ENCODE results near the gene FAM131A.

The FAM131A gene

GRCh38 chr3:184341925-184342324, 4.5 kb downstream of the FAM131A start:
- no peak for TF ChIP-seq GATA1 (IDR thresholded peaks at IDR 0.05; ENCODE audit: low read depth, low read length)
- TF ChIP-seq POLR2A (IDR thresholded peaks at IDR 0.05; ENCODE audit: low read length) = no peak
- no peak for DNase-seq

- no peak for TF ChIP-seq GATA1 (IDR thresholded peaks at IDR 0.05; ENCODE audit: low read depth, low read length)
- TF ChIP-seq POLR2A (IDR thresholded peaks at IDR 0.05; ENCODE audit: low read length) = peak; percentile 14
- DNase-seq = no peak
Observed at GRCh38 chr3:184343200-184343876, 5.9 kb downstream of the FAM131A start.

- no peak for DNase-seq
- no peak for TF ChIP-seq POLR2A (IDR thresholded peaks at IDR 0.05; ENCODE audit: low read length)
- no peak for TF ChIP-seq GATA1 (IDR thresholded peaks at IDR 0.05; ENCODE audit: low read depth, low read length)
Observed at GRCh38 chr3:184344579-184345316, 7.3 kb downstream of the FAM131A start.

GRCh38 chr3:184345317-184346144, 8.1 kb downstream of the FAM131A start:
- TF ChIP-seq GATA1 (IDR thresholded peaks at IDR 0.05; ENCODE audit: low read depth, low read length) (no peak), POLR2A (IDR thresholded peaks at IDR 0.05; ENCODE audit: low read length) (peak; percentile 77)
- peak; percentile 92 to 93 for DNase-seq

- TF ChIP-seq POLR2A (IDR thresholded peaks at IDR 0.05; ENCODE audit: low read length) (peak; percentile 26), GATA1 (IDR thresholded peaks at IDR 0.05; ENCODE audit: low read depth, low read length) (no peak)
- peak; percentile 72 to 76 for DNase-seq
Observed at GRCh38 chr3:184346480-184347190, 9.2 kb downstream of the FAM131A start.

- TF ChIP-seq POLR2A (IDR thresholded peaks at IDR 0.05; ENCODE audit: low read length) (peak; percentile 64), GATA1 (IDR thresholded peaks at IDR 0.05; ENCODE audit: low read depth, low read length) (no peak)
Observed at GRCh38 chr3:184347321-184348056, 10.1 kb downstream of the FAM131A start.

GRCh38 chr3:184348057-184348382, 10.6 kb downstream of the FAM131A start:
- TF ChIP-seq GATA1 (IDR thresholded peaks at IDR 0.05; ENCODE audit: low read depth, low read length) (no peak), POLR2A (IDR thresholded peaks at IDR 0.05; ENCODE audit: low read length) (peak; percentile 4)
- DNase-seq = peak; percentile 69 to 76

More at GRCh38 chr3:184347321-184348056, 10.1 kb downstream of the FAM131A start:
- DNase-seq = peak; percentile 89 to 90

- no peak for DNase-seq
Observed at GRCh38 chr3:184349563-184350470, 12.4 kb downstream of the FAM131A start.

GRCh38 chr3:184350618-184351017, 13.2 kb downstream of the FAM131A start:
- TF ChIP-seq POLR2A (IDR thresholded peaks at IDR 0.05; ENCODE audit: low read length) (no peak), GATA1 (IDR thresholded peaks at IDR 0.05; ENCODE audit: low read depth, low read length) (no peak)
- DNase-seq = no peak

More at GRCh38 chr3:184349563-184350470, 12.4 kb downstream of the FAM131A start:
- no peak for TF ChIP-seq GATA1 (IDR thresholded peaks at IDR 0.05; ENCODE audit: low read depth, low read length)
- TF ChIP-seq POLR2A (IDR thresholded peaks at IDR 0.05; ENCODE audit: low read length) = no peak

GRCh38 chr3:184351511-184352148, 14.2 kb downstream of the FAM131A start:
- TF ChIP-seq GATA1 (IDR thresholded peaks at IDR 0.05; ENCODE audit: low read depth, low read length) = no peak
- no peak for TF ChIP-seq POLR2A (IDR thresholded peaks at IDR 0.05; ENCODE audit: low read length)
- DNase-seq = peak; percentile 61 to 65

- peak; percentile 32 to 67 for DNase-seq
- no peak for TF ChIP-seq GATA1 (IDR thresholded peaks at IDR 0.05; ENCODE audit: low read depth, low read length)
- TF ChIP-seq POLR2A (IDR thresholded peaks at IDR 0.05; ENCODE audit: low read length) = no peak
Observed at GRCh38 chr3:184352149-184352785, 14.9 kb downstream of the FAM131A start.

All from erythroblast (primary cell).